HepG2 (cell line): ENCODE measurements around the gene MYOM1. TPM values are rescaled to one million over a fixed set of nuclear protein-coding genes. Genes with fewer than 3 reads are reported as not detected.

Experiments
- AHR ChIP-seq: IDR thresholded peaks from 2 replicates; pipeline ENCODE4 v1.6.1; 2018; ENCODE audit warnings: missing genetic modification reagents, missing compliant biosample characterization
- ARNT2 ChIP-seq: sonication (generic); formaldehyde crosslinking; IDR thresholded peaks from 2 replicates; pipeline ENCODE4 v1.8.0; 2022; ENCODE audit warnings: mild to moderate bottlenecking, low read depth, missing genetic modification reagents, moderate library complexity
- ATF7 ChIP-seq, 2 experiments: fragments of 450-650 bp in 1 of 2; sonication (generic) in 1 of 2; formaldehyde crosslinking in 1 of 2; IDR thresholded peaks; 2 replicates each; pipeline versions ENCODE4 v1.4.0 to v1.6.1; 2016 to 2020; ENCODE audit warnings: antibody characterized with exemption in 1 of 2, mild to moderate bottlenecking in 1 of 2, missing genetic modification reagents in 1 of 2
- FOXC1 ChIP-seq: sonication (generic); formaldehyde crosslinking; IDR thresholded peaks from 2 replicates; pipeline ENCODE4 v1.8.0; 2022; ENCODE audit warnings: mild to moderate bottlenecking, missing genetic modification reagents, borderline replicate concordance
- KAT7 ChIP-seq: IDR thresholded peaks from 2 replicates; pipeline ENCODE4 v1.6.1; 2018; ENCODE audit warnings: borderline replicate concordance, missing compliant biosample characterization
- MED1 ChIP-seq: sonication (generic); formaldehyde crosslinking; IDR thresholded peaks from 2 replicates; pipeline ENCODE4 v1.4.0; 2020; ENCODE audit warnings: missing genetic modification reagents
- NCOA2 ChIP-seq: sonication (generic); formaldehyde crosslinking; IDR thresholded peaks from 2 replicates; pipeline ENCODE4 v1.8.0; 2022; ENCODE audit warnings: inconsistent platforms
- PHF5A ChIP-seq: IDR thresholded peaks from one replicate; pipeline ENCODE4 v1.6.1; 2018; ENCODE audit warnings: low read depth, missing genetic modification reagents; ENCODE audit not compliant: unreplicated experiment
- POLR2A ChIP-seq, 2 experiments: IDR thresholded peaks; 2 replicates each; pipeline ENCODE4 v1.6.1; 2011; ENCODE audit warnings: low read depth in 2 of 2, low read length in 2 of 2, mild to moderate bottlenecking in 1 of 2, moderate library complexity in 1 of 2; ENCODE audit not compliant: insufficient read depth in 1 of 2
- RBM22 ChIP-seq: fragments of 200-400 bp; formaldehyde crosslinking; optimal IDR thresholded peaks from 2 replicates; pipeline ENCODE3; 2017; ENCODE audit warnings: mild to moderate bottlenecking, low read length, moderate library complexity
- RXRB ChIP-seq: IDR thresholded peaks from 2 replicates; pipeline ENCODE4 v1.6.1; 2016; ENCODE audit warnings: borderline replicate concordance, missing genetic modification reagents, missing compliant biosample characterization
- SALL2 ChIP-seq: sonication (generic); formaldehyde crosslinking; IDR thresholded peaks from 2 replicates; pipeline ENCODE4 v1.8.1; 2023; ENCODE audit warnings: mild to moderate bottlenecking, missing genetic modification reagents, inconsistent platforms
- SP1 ChIP-seq, 2 experiments: fragments of 450-650 bp in 1 of 2; sonication (generic) in 1 of 2; formaldehyde crosslinking in 1 of 2; IDR thresholded peaks; 2 replicates each; pipeline versions ENCODE4 v1.4.0 to v1.6.1; 2016 to 2020; ENCODE audit warnings: missing genetic modification reagents in 1 of 2
- ZFAT ChIP-seq: sonication (generic); formaldehyde crosslinking; conservative IDR thresholded peaks from 2 replicates; pipeline ENCODE4 v1.8.1; 2023; ENCODE audit warnings: missing genetic modification reagents, inconsistent platforms
- ZFY ChIP-seq: sonication (generic); formaldehyde crosslinking; IDR thresholded peaks from 2 replicates; pipeline ENCODE4 v1.4.0; 2020; ENCODE audit warnings: missing genetic modification reagents
- ZNF644 ChIP-seq: IDR thresholded peaks from 2 replicates; pipeline ENCODE4 v1.6.1; 2016; ENCODE audit warnings: low read depth
- polyA plus RNA-seq, 8 experiments: library from polyadenylated mRNA; depleted of rRNA in 3 of 8; stranded (reverse) in 7 of 8; unstranded in 1 of 8; fragments of >200 nt; fragmentation: Illumina TruSeq in 4 of 8; extraction: Trizol in 4 of 8; gene quantifications; 2 replicates each; pipeline versions ENCODE4 v1.2.1 to v1.2.3, GENCODE V29; 2011 to 2016; ENCODE audit warnings: low read depth in 4 of 8, missing spikeins in 1 of 8, mixed read lengths in 1 of 8; ENCODE audit not compliant: insufficient read depth in 1 of 8
- total RNA-seq, 5 experiments: library from RNA; depleted of rRNA; stranded (reverse); fragments of >200 nt; fragmentation: Illumina TruSeq; extraction: Trizol; gene quantifications; 2 replicates each; pipeline ENCODE4 v1.2.3, GENCODE V29; 2016; ENCODE audit warnings: low read depth in 1 of 5
- TF ChIP-seq, protein P1 (sequence below), 2 experiments: sonication (generic) in 1 of 2; formaldehyde crosslinking in 1 of 2; IDR thresholded peaks; 2 replicates each; pipeline versions ENCODE4 v1.6.1 to v1.9.0; 2014 to 2022; ENCODE audit warnings: antibody characterized with exemption in 1 of 2, borderline replicate concordance in 1 of 2, inconsistent platforms in 1 of 2, low read depth in 1 of 2, missing genetic modification reagents in 1 of 2
- TF ChIP-seq, protein P2 (sequence below), 2 experiments: sonication (generic) in 1 of 2; formaldehyde crosslinking in 1 of 2; IDR thresholded peaks; 2 replicates each; pipeline versions ENCODE4 v1.4.0 to v1.6.1; 2018 to 2020; ENCODE audit warnings: missing genetic modification reagents in 2 of 2, borderline replicate concordance in 1 of 2, low read depth in 1 of 2, mild to moderate bottlenecking in 1 of 2, missing biosample characterization in 1 of 2
- TF ChIP-seq, protein P3 (sequence below): sonication (generic); formaldehyde crosslinking; IDR thresholded peaks from 2 replicates; pipeline ENCODE4 v1.8.1; 2023; ENCODE audit warnings: mild to moderate bottlenecking, moderate library complexity, missing genetic modification reagents

The MYOM1 gene
- total and polyA plus RNA-seq, 2 of the 13 experiments (the other 11 are each of a cell fraction or from before 2014, with no cell fraction given): 0.46 to 0.98 TPM

DNA sequence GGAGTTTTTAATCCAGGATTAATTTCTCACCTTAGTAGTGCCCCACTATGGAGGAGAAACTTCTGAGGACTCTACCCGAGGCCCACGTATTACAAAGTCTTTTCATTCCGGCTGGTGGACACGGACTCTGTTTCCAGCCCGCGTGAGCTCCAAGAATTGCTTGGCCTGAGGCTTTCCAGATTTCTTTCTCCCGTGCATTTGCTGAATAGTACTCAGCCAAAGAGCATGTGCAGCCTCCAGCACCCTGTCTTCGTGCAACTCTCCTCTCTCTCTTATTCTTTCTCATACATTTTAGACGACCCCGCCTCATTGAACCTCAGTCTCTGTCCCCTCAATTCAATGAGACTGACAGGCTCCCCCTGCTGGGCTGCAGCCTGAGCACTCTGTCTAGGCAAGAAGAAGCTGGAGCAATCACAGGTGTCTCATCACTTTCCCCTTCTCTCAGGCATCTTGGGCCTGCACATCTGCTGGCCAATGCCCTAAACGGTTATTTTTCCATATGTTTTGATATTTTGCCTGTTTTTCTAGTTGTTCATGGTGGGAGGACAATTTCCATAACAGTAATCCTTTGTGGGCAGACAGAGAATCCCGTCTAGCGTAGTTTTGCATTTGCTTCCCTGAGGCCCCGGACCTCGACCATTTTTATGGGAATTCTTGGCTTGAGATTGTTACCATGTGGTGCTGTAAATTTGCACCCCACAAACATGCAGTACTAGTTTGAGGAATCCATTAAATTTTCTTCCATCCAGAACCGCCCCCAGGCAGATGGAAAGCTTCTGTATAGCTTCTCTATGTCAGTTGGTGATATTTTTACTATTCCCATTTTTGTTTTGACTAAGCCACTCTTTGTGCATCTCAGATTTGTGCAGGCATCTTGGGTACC is 156.7 kb downstream of the MYOM1 start (continued):
- TF ChIP-seq ZFY: peak; percentile 38; the same call in 1 of the 2 replicates
- no peak for TF ChIP-seq RBM22
- no peak for TF ChIP-seq AHR (CRISPR knock-in tag)
- TF ChIP-seq, protein P1, sequence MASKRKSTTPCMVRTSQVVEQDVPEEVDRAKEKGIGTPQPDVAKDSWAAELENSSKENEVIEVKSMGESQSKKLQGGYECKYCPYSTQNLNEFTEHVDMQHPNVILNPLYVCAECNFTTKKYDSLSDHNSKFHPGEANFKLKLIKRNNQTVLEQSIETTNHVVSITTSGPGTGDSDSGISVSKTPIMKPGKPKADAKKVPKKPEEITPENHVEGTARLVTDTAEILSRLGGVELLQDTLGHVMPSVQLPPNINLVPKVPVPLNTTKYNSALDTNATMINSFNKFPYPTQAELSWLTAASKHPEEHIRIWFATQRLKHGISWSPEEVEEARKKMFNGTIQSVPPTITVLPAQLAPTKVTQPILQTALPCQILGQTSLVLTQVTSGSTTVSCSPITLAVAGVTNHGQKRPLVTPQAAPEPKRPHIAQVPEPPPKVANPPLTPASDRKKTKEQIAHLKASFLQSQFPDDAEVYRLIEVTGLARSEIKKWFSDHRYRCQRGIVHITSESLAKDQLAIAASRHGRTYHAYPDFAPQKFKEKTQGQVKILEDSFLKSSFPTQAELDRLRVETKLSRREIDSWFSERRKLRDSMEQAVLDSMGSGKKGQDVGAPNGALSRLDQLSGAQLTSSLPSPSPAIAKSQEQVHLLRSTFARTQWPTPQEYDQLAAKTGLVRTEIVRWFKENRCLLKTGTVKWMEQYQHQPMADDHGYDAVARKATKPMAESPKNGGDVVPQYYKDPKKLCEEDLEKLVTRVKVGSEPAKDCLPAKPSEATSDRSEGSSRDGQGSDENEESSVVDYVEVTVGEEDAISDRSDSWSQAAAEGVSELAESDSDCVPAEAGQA (IDR thresholded peaks at IDR 0.05; ENCODE audit: low read depth): no peak
- TF ChIP-seq, protein P1 (CRISPR knock-in tag; IDR thresholded peaks at IDR 0.05; ENCODE audit: borderline replicate concordance): 0 out of 2 replicates have a peak, but pooled peaks have one; percentile 25
- no peak for TF ChIP-seq SP1 (IDR thresholded peaks at IDR 0.05)
- TF ChIP-seq SP1 (CRISPR knock-in tag; IDR thresholded peaks at IDR 0.05): no peak
- TF ChIP-seq NCOA2 (CRISPR knock-in tag): no peak; the same call in 1 of the 2 replicates
- TF ChIP-seq, protein P2, sequence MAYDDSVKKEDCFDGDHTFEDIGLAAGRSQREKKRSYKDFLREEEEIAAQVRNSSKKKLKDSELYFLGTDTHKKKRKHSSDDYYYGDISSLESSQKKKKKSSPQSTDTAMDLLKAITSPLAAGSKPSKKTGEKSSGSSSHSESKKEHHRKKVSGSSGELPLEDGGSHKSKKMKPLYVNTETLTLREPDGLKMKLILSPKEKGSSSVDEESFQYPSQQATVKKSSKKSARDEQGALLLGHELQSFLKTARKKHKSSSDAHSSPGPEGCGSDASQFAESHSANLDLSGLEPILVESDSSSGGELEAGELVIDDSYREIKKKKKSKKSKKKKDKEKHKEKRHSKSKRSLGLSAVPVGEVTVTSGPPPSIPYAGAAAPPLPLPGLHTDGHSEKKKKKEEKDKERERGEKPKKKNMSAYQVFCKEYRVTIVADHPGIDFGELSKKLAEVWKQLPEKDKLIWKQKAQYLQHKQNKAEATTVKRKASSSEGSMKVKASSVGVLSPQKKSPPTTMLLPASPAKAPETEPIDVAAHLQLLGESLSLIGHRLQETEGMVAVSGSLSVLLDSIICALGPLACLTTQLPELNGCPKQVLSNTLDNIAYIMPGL (CRISPR knock-in tag; IDR thresholded peaks at IDR 0.05; ENCODE audit: borderline replicate concordance in 1 of 2, low read depth in 1 of 2): peak; percentile 50 to 71; a peak in 2 of 4 replicates
- TF ChIP-seq FOXC1 (CRISPR knock-in tag): peak; percentile 25; the same call in 1 of the 2 replicates
- TF ChIP-seq ZNF644: no peak
- TF ChIP-seq ATF7 (IDR thresholded peaks at IDR 0.05): no peak
- TF ChIP-seq ATF7 (CRISPR knock-in tag; IDR thresholded peaks at IDR 0.05): no peak
- TF ChIP-seq RXRB (CRISPR knock-in tag): peak; percentile 57; the same call in 1 of the 2 replicates
- TF ChIP-seq ZFAT: no peak
- TF ChIP-seq MED1 (CRISPR knock-in tag): peak; percentile 74
- no peak for TF ChIP-seq POLR2A (IDR thresholded peaks at IDR 0.05; ENCODE audit: insufficient read depth in 1 of 2, low read depth in 2 of 2, low read length in 2 of 2)
- TF ChIP-seq ARNT2 (CRISPR knock-in tag): no peak
- peak; percentile 66; the same call in 1 of the 2 replicates for TF ChIP-seq KAT7 (CRISPR knock-in tag)
- no peak for TF ChIP-seq PHF5A (CRISPR knock-in tag)
- TF ChIP-seq SALL2 (CRISPR knock-in tag): no peak
- TF ChIP-seq, protein P3, sequence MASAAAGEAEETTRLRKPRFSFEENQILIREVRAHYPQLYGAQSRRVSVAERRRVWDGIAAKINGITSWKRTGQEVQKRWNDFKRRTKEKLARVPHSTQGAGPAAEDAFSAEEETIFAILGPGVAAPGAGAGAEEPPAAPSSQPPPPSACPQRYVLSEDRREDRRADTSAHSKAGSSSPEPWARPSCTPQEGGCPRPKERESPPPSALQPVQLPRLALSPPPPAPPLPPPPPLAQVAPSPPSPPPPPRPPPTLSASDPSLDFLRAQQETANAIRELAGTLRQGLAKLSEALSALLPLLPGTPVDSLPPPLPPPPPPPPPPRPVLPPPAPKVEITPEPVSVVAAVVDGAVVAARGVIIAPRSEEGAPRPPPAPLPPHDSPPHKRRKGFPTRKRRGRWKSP: 0 out of 2 replicates have a peak, but pooled peaks have one; percentile 43
